WTC11 (cell line): ENCODE data around the gene FAM8A1.

Experiments
- CBFB ChIP-seq: sonication (generic); formaldehyde crosslinking; IDR thresholded peaks from 2 replicates; pipeline ENCODE4 v1.8.1; 2022; ENCODE audit warnings: mild to moderate bottlenecking, low read depth, missing genetic modification reagents
- CREB1 ChIP-seq: sonication (generic); formaldehyde crosslinking; IDR thresholded peaks from 2 replicates; pipeline ENCODE4 v1.8.0; 2023; ENCODE audit warnings: mild to moderate bottlenecking, missing genetic modification reagents
- ESRRA ChIP-seq: sonication (generic); formaldehyde crosslinking; IDR thresholded peaks from 2 replicates; pipeline ENCODE4 v1.8.1; 2022; ENCODE audit warnings: mild to moderate bottlenecking, missing genetic modification reagents, borderline replicate concordance
- FOXK1 ChIP-seq: sonication (generic); formaldehyde crosslinking; IDR thresholded peaks from 2 replicates; pipeline ENCODE4 v1.8.0; 2022; ENCODE audit warnings: mild to moderate bottlenecking, moderate library complexity, missing genetic modification reagents
- IRF1 ChIP-seq: sonication (generic); formaldehyde crosslinking; IDR thresholded peaks from 2 replicates; pipeline ENCODE4 v1.8.0; 2023; ENCODE audit warnings: missing genetic modification reagents
- JUN ChIP-seq: sonication (generic); formaldehyde crosslinking; IDR thresholded peaks from 2 replicates; pipeline ENCODE4 v1.8.0; 2023; ENCODE audit warnings: mild to moderate bottlenecking, missing genetic modification reagents
- NFE2L1 ChIP-seq: sonication (generic); formaldehyde crosslinking; IDR thresholded peaks from 2 replicates; pipeline ENCODE4 v1.8.1; 2023; ENCODE audit warnings: missing genetic modification reagents
- NR1H2 ChIP-seq: sonication (generic); formaldehyde crosslinking; IDR thresholded peaks from 2 replicates; pipeline ENCODE4 v1.9.0; 2021; ENCODE audit warnings: mild to moderate bottlenecking, moderate library complexity, missing genetic modification reagents
- PRRX2 ChIP-seq: fragments of 250-450 bp; sonication (Bioruptor Pico); IDR thresholded peaks from 2 replicates; pipeline ENCODE4 v1.8.0; 2021; ENCODE audit warnings: mild to moderate bottlenecking
- TEAD4 ChIP-seq: sonication (generic); formaldehyde crosslinking; IDR thresholded peaks from 2 replicates; pipeline ENCODE4 v1.8.0; 2022; ENCODE audit warnings: mild to moderate bottlenecking, missing genetic modification reagents
- USF2 ChIP-seq: sonication (generic); formaldehyde crosslinking; IDR thresholded peaks from 2 replicates; pipeline ENCODE4 v1.8.1; 2023; ENCODE audit warnings: mild to moderate bottlenecking, missing genetic modification reagents, moderate library complexity
- TF ChIP-seq, protein P1 (sequence below): fragments of 200-600 bp; IDR thresholded peaks from 2 replicates; pipeline ENCODE4 v1.8.0; 2022; ENCODE audit warnings: antibody characterized with exemption

DNA sequence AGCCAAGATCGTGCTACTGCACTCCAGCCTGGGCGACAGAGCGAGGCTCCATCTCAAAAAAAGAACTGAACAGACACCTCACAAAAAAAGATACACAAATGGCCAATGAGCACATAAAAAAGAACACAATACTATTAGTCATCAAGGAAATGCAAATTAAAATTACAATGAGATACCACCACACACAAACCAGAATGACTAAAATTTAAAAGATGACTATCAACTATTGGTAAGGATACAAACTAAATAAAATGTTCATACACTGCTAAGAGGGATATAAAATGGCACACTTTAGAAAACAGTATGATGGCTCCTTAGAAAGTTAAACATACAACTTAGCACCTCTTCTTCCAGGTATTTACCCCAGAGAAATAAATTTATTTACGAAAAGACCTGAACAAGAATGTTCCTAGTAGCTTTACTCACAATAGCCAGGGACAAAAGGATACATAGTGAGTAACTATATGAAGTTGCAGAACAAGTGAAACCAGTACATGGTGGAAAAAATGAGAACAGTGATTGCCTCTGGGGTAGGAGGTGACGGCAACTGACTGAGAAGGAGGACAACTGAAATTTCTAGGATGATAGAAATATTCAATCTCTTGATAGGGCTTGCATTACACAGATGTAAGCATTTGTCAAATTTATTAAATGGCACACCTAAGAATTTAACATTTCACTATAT lies 53.2 kb downstream of the FAM8A1 start:
- no peak for TF ChIP-seq NR1H2 (CRISPR knock-in tag)
- TF ChIP-seq FOXK1 (CRISPR knock-in tag), result no peak
- no peak for TF ChIP-seq PRRX2 (CRISPR knock-in tag)
- TF ChIP-seq JUN (CRISPR knock-in tag), result no peak
- no peak for TF ChIP-seq CBFB (CRISPR knock-in tag)
- TF ChIP-seq CREB1 (CRISPR knock-in tag), result no peak
- TF ChIP-seq, protein P1, sequence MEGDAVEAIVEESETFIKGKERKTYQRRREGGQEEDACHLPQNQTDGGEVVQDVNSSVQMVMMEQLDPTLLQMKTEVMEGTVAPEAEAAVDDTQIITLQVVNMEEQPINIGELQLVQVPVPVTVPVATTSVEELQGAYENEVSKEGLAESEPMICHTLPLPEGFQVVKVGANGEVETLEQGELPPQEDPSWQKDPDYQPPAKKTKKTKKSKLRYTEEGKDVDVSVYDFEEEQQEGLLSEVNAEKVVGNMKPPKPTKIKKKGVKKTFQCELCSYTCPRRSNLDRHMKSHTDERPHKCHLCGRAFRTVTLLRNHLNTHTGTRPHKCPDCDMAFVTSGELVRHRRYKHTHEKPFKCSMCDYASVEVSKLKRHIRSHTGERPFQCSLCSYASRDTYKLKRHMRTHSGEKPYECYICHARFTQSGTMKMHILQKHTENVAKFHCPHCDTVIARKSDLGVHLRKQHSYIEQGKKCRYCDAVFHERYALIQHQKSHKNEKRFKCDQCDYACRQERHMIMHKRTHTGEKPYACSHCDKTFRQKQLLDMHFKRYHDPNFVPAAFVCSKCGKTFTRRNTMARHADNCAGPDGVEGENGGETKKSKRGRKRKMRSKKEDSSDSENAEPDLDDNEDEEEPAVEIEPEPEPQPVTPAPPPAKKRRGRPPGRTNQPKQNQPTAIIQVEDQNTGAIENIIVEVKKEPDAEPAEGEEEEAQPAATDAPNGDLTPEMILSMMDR, result no peak
- no peak for TF ChIP-seq USF2 (CRISPR knock-in tag)
- TF ChIP-seq IRF1 (CRISPR knock-in tag), result no peak
- no peak for TF ChIP-seq TEAD4
- no peak for TF ChIP-seq NFE2L1
- TF ChIP-seq ESRRA (CRISPR knock-in tag), result no peak
